B cell (primary cell): ENCODE measurements around the gene ZBTB14. TPM values are rescaled to one million over a fixed set of nuclear protein-coding genes. Genes with fewer than 3 reads are reported as not detected.
A peak's percentile ranks its signal among the peaks of the same experiment; 100 is the strongest.

Source experiments
- ATAC-seq: fragments of 200-7000 bp; cut with Tn5 transposase; one replicate; pipeline ENCODE4 v1.10.0; 2021; ENCODE audit warnings: low read depth, mild to moderate bottlenecking, moderate number of reproducible peaks, moderate library complexity
- CTCF ChIA-PET: fragments of 350-600 bp; sonication (Branson Sonifier 250); formaldehyde crosslinking; loops from one replicate; lab custom pipeline; 2021; ENCODE audit warnings: antibody characterized with exemption, inconsistent platforms; lab: Charles Lee
- POLR2A ChIA-PET: fragments of 350-600 bp; sonication (Branson Sonifier 250); formaldehyde crosslinking; loops from one replicate; lab custom pipeline; 2021; ENCODE audit warnings: antibody characterized with exemption; lab: Charles Lee
- DNase-seq: peaks from one replicate; pipeline ENCODE4 v3.0.0; 2013
- H2AFZ ChIP-seq: 2 replicates; pipeline ENCODE4 v1.6.1; 2012; ENCODE audit warnings: mild to moderate bottlenecking, low read depth, low read length; ENCODE audit not compliant: insufficient read depth, poor library complexity, severe bottlenecking
- H3K27ac ChIP-seq, 2 donors: 1 replicate in 1 of 2; 2 replicates in 1 of 2; pipeline ENCODE4 v1.5.1; 2012 to 2013; ENCODE audit warnings: low read length in 2 of 2, mild to moderate bottlenecking in 2 of 2, moderate library complexity in 1 of 2
- H3K27me3 ChIP-seq, 4 experiments: fragments of 200-600 bp in 1 of 4; sonication (generic) in 1 of 4; replicated peaks in 1 of 4; 1 replicate in 2 of 4; 2 replicates in 2 of 4; pipeline versions ENCODE4 v1.6.1 to v1.7.0; 2013 to 2016; ENCODE audit warnings: low read length in 3 of 4, mild to moderate bottlenecking in 2 of 4, mixed read lengths in 1 of 4, moderate library complexity in 1 of 4; ENCODE audit not compliant: insufficient read depth in 4 of 4, control insufficient read depth in 3 of 4; ENCODE audit errors: control extremely low read depth in 1 of 4
- H3K36me3 ChIP-seq, 2 experiments: replicated peaks in 1 of 2; 1 replicate in 1 of 2; 2 replicates in 1 of 2; pipeline versions ENCODE4 v1.6.1 to v1.7.1; 2013; ENCODE audit warnings: low read length in 1 of 2; ENCODE audit not compliant: insufficient read depth in 2 of 2, control insufficient read depth in 1 of 2; ENCODE audit errors: control extremely low read depth in 1 of 2, extremely low read depth in 1 of 2
- H3K4me1 ChIP-seq, 2 donors: fragments of 200-600 bp in 1 of 2; sonication (generic) in 1 of 2; 1 replicate in 1 of 2; 2 replicates in 1 of 2; pipeline versions ENCODE4 v1.5.1 to v1.6.1; 2013 to 2017; ENCODE audit warnings: low read length in 2 of 2; ENCODE audit not compliant: control insufficient read depth in 2 of 2, insufficient read depth in 2 of 2
- H3K4me2 ChIP-seq: replicated peaks from 2 replicates; pipeline ENCODE3; 2012; ENCODE audit warnings: mild to moderate bottlenecking, low read depth, low read length; ENCODE audit not compliant: poor library complexity, severe bottlenecking
- H3K4me3 ChIP-seq, 5 experiments: fragments of 200-600 bp in 1 of 5; sonication (generic) in 1 of 5; 1 replicate in 3 of 5; 2 replicates in 2 of 5; pipeline versions ENCODE4 v1.5.1 to v1.7.0; 2011 to 2016; ENCODE audit warnings: low read length in 4 of 5, mild to moderate bottlenecking in 4 of 5, low read depth in 2 of 5, control low read depth in 1 of 5, moderate library complexity in 1 of 5; ENCODE audit not compliant: insufficient read depth in 1 of 5; ENCODE audit errors: control extremely low read depth in 1 of 5, extremely low read depth in 1 of 5
- H3K79me2 ChIP-seq: fragments of 200-600 bp; sonication (generic); one replicate; pipeline ENCODE4 v1.6.0; 2016; ENCODE audit warnings: low read length; ENCODE audit not compliant: control insufficient read depth, insufficient read depth
- H3K9ac ChIP-seq: fragments of 200-600 bp; sonication (generic); 2 replicates; pipeline ENCODE4 v1.6.1; 2017; ENCODE audit warnings: mild to moderate bottlenecking, low read length, moderate library complexity
- H3K9me3 ChIP-seq, 3 donors: one replicate each; pipeline versions ENCODE4 v1.6.1 to v1.7.1; 2013; ENCODE audit warnings: low read length in 2 of 3; ENCODE audit not compliant: control insufficient read depth in 2 of 3, insufficient read depth in 1 of 3; ENCODE audit errors: control extremely low read depth in 1 of 3
- H4K20me1 ChIP-seq: 2 replicates; pipeline ENCODE4 v1.6.0; 2012; ENCODE audit warnings: mild to moderate bottlenecking, low read length; ENCODE audit not compliant: insufficient read depth, control insufficient read depth, poor library complexity, severe bottlenecking
- H3K27ac Mint-ChIP-seq: one replicate; pipeline ENCODE4 v1.8.0; 2021; ENCODE audit warnings: mixed read lengths
- H3K27me3 Mint-ChIP-seq: one replicate; pipeline ENCODE4 v1.8.0; 2021; ENCODE audit warnings: mixed read lengths
- H3K4me1 Mint-ChIP-seq: one replicate; pipeline ENCODE4 v1.8.0; 2021; ENCODE audit warnings: mixed read lengths
- H3K4me3 Mint-ChIP-seq: one replicate; pipeline ENCODE4 v1.8.0; 2021; ENCODE audit warnings: mixed read lengths
- H3K9me3 Mint-ChIP-seq: one replicate; pipeline ENCODE4 v1.8.0; 2022; ENCODE audit warnings: mixed read lengths; ENCODE audit not compliant: insufficient read depth
- EZH2 ChIP-seq: IDR thresholded peaks from 2 replicates; pipeline ENCODE4 v1.6.1; 2012; ENCODE audit warnings: borderline replicate concordance, low read depth, mild to moderate bottlenecking, moderate library complexity, low read length; ENCODE audit not compliant: insufficient read depth, poor library complexity, severe bottlenecking
- WGBS: methylation state at CpG from one replicate; pipeline ENCODE4 v1.1.5; 2013; ENCODE audit warnings: missing lambda C conversion rate; ENCODE audit not compliant: insufficient coverage; 5-methylcytosine and 5-hydroxymethylcytosine counted together
- intact Hi-C: fragments of 100-400 bp; cut with micrococcal nuclease; formaldehyde crosslinking; loops from one replicate; pipeline ENCODE4 v1.10.0; 2022
- polyA plus RNA-seq: library from polyadenylated mRNA; depleted of rRNA; stranded (reverse); fragments of >200 nt; gene quantifications from 2 replicates; pipeline ENCODE4 v1.2.3, GENCODE V29; 2012
- total RNA-seq, 2 donors: library from RNA; stranded (reverse); fragments of 120-200 nt in 1 of 2; gene quantifications; 1 replicate in 1 of 2; 2 replicates in 1 of 2; pipeline versions ENCODE4 v1.2.3 to v1.2.4, GENCODE V29; 2013 to 2022
- TF ChIP-seq, protein P1 (sequence below): fragments of 200-600 bp; IDR thresholded peaks from one replicate; pipeline ENCODE4 v1.8.0; 2022; ENCODE audit warnings: antibody characterized with exemption, mild to moderate bottlenecking

Gene ZBTB14
- total and polyA plus RNA-seq, 2 donors (not counting 1 experiment from before 2014, with no cell fraction given) = 12.3 to 34.2 TPM

DNA sequence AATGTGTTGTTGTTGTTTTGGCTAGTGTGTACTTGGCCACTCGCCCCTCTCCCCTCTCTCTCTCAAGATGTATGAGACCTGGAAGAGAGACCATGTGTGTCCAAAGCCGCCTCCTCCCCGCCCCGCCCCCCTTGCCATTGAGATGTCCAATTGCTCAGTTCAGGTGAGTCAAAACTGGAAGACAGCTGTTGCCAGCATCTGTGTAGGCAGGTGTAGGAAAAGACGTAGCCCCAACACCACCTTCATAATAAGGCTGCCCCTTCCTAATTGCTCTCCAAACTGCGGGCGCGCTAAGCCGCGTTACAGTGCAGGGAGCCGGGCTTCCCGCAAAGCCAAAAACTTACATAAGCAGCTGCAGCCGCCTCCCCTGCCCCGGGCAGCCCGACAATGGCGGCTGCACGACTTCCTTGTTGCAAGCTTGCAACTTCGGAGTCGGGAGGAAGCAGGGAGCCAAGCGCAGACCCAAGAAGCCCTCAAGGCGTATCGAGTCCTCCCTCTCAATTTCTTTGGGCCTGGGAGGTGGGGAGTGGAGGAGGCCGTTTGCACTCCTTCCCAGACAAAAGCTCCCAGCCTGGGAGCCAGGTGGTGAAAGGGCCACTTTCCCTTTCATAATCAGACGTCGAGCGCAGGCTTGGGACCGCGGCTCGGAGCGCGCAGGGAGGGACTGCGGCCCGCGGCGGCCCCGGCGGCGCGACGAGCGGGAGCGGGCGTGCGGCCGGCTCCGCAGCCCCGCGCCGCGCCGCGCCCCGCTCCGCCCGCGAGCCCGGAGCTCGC, 882 bp downstream of the ZBTB14 start:
- H3K4me2 ChIP-seq = peak overlapping the region; percentile 85
- Mint-ChIP-seq H3K4me3 (peak overlapping the region; percentile 92), H3K9me3 (no peaks in the 10 kb centered on the region), H3K27me3 (peaks cover 11% of the 10 kb centered on the region), H3K4me1 (peaks cover 20% of the 10 kb centered on the region), H3K27ac (peak overlapping the region; percentile 98)
- H3K9me3 ChIP-seq = no peaks in the 10 kb centered on the region
- DNase-seq (peak; percentile 85), ATAC-seq (peak; percentile 5)
- H2AFZ ChIP-seq = peak overlapping the region; percentile 92
- peak overlapping the region; percentile 76 to 95 (median 87) for H3K4me3 ChIP-seq
- under 1% methylated on average over 54 of the region's 58 CpGs for WGBS
- no peaks in the 10 kb centered on the region for H4K20me1 ChIP-seq
- H3K27ac ChIP-seq = peak overlapping the region; percentile 85 to 87
- CTCF ChIA-PET = interaction anchor here (1.1 to 2.5 kb wide), 4 partner anchors 9 to 61 kb away, joined by 3 to 19 read pairs (median 4); no protein-coding TSS in a partner anchor
- H3K27me3 ChIP-seq = no peaks in the 10 kb centered on the region
- peaks cover 19% of the 10 kb centered on the region for H3K79me2 ChIP-seq
- peaks cover 18 to 20% of the 10 kb centered on the region in 2 donors for H3K4me1 ChIP-seq
- intact Hi-C loops = loop anchor here (5.0 to 10.0 kb wide), 2 partner anchors 1120 to 1847 kb away; partner anchors contain the start of gene L3MBTL4
- H3K36me3 ChIP-seq = peaks cover 1 to 15% of the 10 kb centered on the region in 2 experiments
- H3K9ac ChIP-seq = peak overlapping the region; percentile 80
- TF ChIP-seq, protein P1, sequence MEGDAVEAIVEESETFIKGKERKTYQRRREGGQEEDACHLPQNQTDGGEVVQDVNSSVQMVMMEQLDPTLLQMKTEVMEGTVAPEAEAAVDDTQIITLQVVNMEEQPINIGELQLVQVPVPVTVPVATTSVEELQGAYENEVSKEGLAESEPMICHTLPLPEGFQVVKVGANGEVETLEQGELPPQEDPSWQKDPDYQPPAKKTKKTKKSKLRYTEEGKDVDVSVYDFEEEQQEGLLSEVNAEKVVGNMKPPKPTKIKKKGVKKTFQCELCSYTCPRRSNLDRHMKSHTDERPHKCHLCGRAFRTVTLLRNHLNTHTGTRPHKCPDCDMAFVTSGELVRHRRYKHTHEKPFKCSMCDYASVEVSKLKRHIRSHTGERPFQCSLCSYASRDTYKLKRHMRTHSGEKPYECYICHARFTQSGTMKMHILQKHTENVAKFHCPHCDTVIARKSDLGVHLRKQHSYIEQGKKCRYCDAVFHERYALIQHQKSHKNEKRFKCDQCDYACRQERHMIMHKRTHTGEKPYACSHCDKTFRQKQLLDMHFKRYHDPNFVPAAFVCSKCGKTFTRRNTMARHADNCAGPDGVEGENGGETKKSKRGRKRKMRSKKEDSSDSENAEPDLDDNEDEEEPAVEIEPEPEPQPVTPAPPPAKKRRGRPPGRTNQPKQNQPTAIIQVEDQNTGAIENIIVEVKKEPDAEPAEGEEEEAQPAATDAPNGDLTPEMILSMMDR = no peak
- TF ChIP-seq EZH2 = no peak
- POLR2A ChIA-PET = interaction anchor here (0.6 to 4.5 kb wide), 5 partner anchors 12 to 984 kb away, joined by 3 to 57 read pairs (median 4); no protein-coding TSS in a partner anchor

DNA sequence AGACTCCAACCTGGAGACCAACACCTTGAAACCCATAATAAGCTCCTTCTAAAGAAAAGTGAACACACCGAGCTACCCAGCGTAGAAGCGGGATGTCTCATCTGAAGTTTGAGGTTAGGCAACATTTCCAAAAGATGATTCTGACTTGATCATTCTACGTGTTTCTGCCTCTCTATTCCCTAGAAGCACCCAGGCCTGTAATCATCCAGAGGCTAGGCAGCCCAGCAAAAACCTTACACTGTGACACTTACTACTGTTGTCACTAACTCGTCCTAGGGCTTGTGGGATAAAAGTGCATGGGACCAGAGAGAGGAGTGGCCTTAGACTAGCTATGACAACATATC, 1.4 kb downstream of the ZBTB14 start:
- H2AFZ ChIP-seq = peak overlapping the region; percentile 92
- peaks cover 19% of the 10 kb centered on the region for H3K79me2 ChIP-seq
- no peaks in the 10 kb centered on the region for H4K20me1 ChIP-seq
- Mint-ChIP-seq H3K9me3 (no peaks in the 10 kb centered on the region), H3K4me1 (peaks cover 20% of the 10 kb centered on the region), H3K4me3 (peak overlapping the region; percentile 92), H3K27ac (peak overlapping the region; percentile 98), H3K27me3 (peaks cover 6% of the 10 kb centered on the region)
- ATAC-seq = no peak
- no peak for TF ChIP-seq EZH2
- TF ChIP-seq, protein P1 = no peak
- H3K9ac ChIP-seq = peak overlapping the region; percentile 80
- H3K9me3 ChIP-seq = no peaks in the 10 kb centered on the region
- DNase-seq = no peak
- H3K27me3 ChIP-seq = no peaks in the 10 kb centered on the region
- WGBS = 77% methylated on average over 4 of the region's 5 CpGs
- peak overlapping the region; percentile 85 for H3K4me2 ChIP-seq
- H3K4me3 ChIP-seq = peak overlapping the region; percentile 76 to 95 (median 87)
- intact Hi-C loops = loop anchor here (10.0 kb wide), 1 partner anchor 1121 kb away; the partner anchor contains the start of gene L3MBTL4
- ChIA-PET POLR2A (interaction anchor here (1.1 to 4.5 kb wide), 2 partner anchors 16 to 56 kb away, joined by 4 to 57 read pairs; no protein-coding TSS in a partner anchor), CTCF (interaction anchor here (1.1 to 2.5 kb wide), 3 partner anchors 10 to 61 kb away, joined by 3 to 19 read pairs (median 3); no protein-coding TSS in a partner anchor)
- peaks cover 1 to 15% of the 10 kb centered on the region in 2 experiments for H3K36me3 ChIP-seq
- H3K4me1 ChIP-seq = peaks cover 18 to 20% of the 10 kb centered on the region in 2 donors
- H3K27ac ChIP-seq = peak overlapping the region; percentile 85 to 87
